GM23248 (cell line): ENCODE results near the gene HS3ST3B1. TPM values are rescaled to one million over a fixed set of nuclear protein-coding genes. Genes with fewer than 3 reads are reported as not detected.
A peak's percentile ranks its signal among the peaks of the same experiment; 100 is the strongest.

ENCODE experiments used
- DNase-seq: peaks from one replicate; pipeline ENCODE4 v3.0.0-alpha.2; 2015
- H2AFZ ChIP-seq: fragments of 200-600 bp; sonication (generic); 2 replicates; pipeline ENCODE4 v1.6.1; 2016; ENCODE audit warnings: antibody characterized with exemption
- H3F3A ChIP-seq: fragments of 200-600 bp; sonication (generic); 2 replicates; pipeline ENCODE4 v1.6.1; 2016; ENCODE audit warnings: mild to moderate bottlenecking, antibody characterized with exemption, mixed run types; ENCODE audit not compliant: insufficient read depth
- H3K27ac ChIP-seq: fragments of 200-600 bp; sonication (generic); 2 replicates; pipeline ENCODE4 v1.5.1; 2016; ENCODE audit warnings: mild to moderate bottlenecking
- H3K27me3 ChIP-seq: fragments of 200-600 bp; sonication (generic); replicated peaks from 2 replicates; pipeline ENCODE4 v1.6.1; 2016; ENCODE audit warnings: mild to moderate bottlenecking; ENCODE audit not compliant: insufficient read depth
- H3K36me3 ChIP-seq: fragments of 200-600 bp; sonication (generic); 2 replicates; pipeline ENCODE4 v1.6.1; 2016; ENCODE audit warnings: low read depth, mild to moderate bottlenecking
- H3K4me1 ChIP-seq: fragments of 200-600 bp; sonication (generic); 2 replicates; pipeline ENCODE4 v1.6.1; 2016; ENCODE audit warnings: mild to moderate bottlenecking; ENCODE audit not compliant: insufficient read depth
- H3K4me2 ChIP-seq: fragments of 200-600 bp; sonication (generic); one replicate; pipeline ENCODE4 v1.6.1; 2016; ENCODE audit warnings: mild to moderate bottlenecking; ENCODE audit not compliant: unreplicated experiment
- H3K4me3 ChIP-seq: fragments of 200-600 bp; sonication (generic); 2 replicates; pipeline ENCODE4 v1.5.1; 2016; ENCODE audit warnings: mild to moderate bottlenecking
- H3K79me2 ChIP-seq: fragments of 200-600 bp; sonication (generic); 2 replicates; pipeline ENCODE4 v1.6.1; 2016; ENCODE audit warnings: mild to moderate bottlenecking; ENCODE audit not compliant: insufficient read depth
- H3K9ac ChIP-seq: fragments of 200-600 bp; sonication (generic); 2 replicates; pipeline ENCODE4 v1.6.1; 2016; ENCODE audit warnings: mild to moderate bottlenecking
- H3K9me2 ChIP-seq: fragments of 200-600 bp; sonication (generic); 2 replicates; pipeline ENCODE4 v1.6.1; 2016; ENCODE audit warnings: mixed run types, mild to moderate bottlenecking, moderate library complexity; ENCODE audit not compliant: insufficient read depth
- H3K9me3 ChIP-seq: fragments of 200-600 bp; sonication (generic); one replicate; pipeline ENCODE4 v1.6.1; 2017; ENCODE audit warnings: low read depth
- H4K20me1 ChIP-seq: fragments of 200-600 bp; sonication (generic); 2 replicates; pipeline ENCODE4 v1.6.0; 2016; ENCODE audit not compliant: insufficient read depth
- EZH2 ChIP-seq: fragments of 200-600 bp; sonication (generic); IDR thresholded peaks from 2 replicates; pipeline ENCODE4 v1.6.1; 2018; ENCODE audit warnings: antibody characterized with exemption, mild to moderate bottlenecking; ENCODE audit not compliant: insufficient read depth, poor library complexity, severe bottlenecking
- EZH2phosphoT487 ChIP-seq: fragments of 200-600 bp; sonication (generic); IDR thresholded peaks from 2 replicates; pipeline ENCODE4 v1.6.1; 2018; ENCODE audit warnings: antibody characterized with exemption, moderate library complexity, mild to moderate bottlenecking, low read depth; ENCODE audit not compliant: insufficient read depth
- WGBS, 2 experiments: methylation state at CpG; one replicate each; pipeline ENCODE4 v1.1.6; 2015 to 2017; ENCODE audit warnings: low lambda C conversion rate in 2 of 2, low coverage in 1 of 2; ENCODE audit errors: missing lambda C conversion rate in 2 of 2; 5-methylcytosine and 5-hydroxymethylcytosine counted together
- in situ Hi-C: fragments of 300-500 bp; cut with MboI; formaldehyde crosslinking; loops from 2 replicates; pipeline ENCODE4 v1.15.0; 2020
- polyA plus RNA-seq: library from polyadenylated mRNA; unstranded; fragments of >200 nt; fragmentation: Nextera tagmentation; extraction: Ambion mirVana; gene quantifications from 2 replicates; pipeline ENCODE4 v1.2.1, GENCODE V29; 2016
- total RNA-seq: library from RNA; depleted of rRNA; stranded (reverse); fragments of >200 nt; shearing (Covaris generic); gene quantifications from 2 replicates; pipeline ENCODE4 v1.2.3, GENCODE V29; 2014

The HS3ST3B1 gene
- total and polyA plus RNA-seq, 2 experiments from 2014 or later, result 37.6 to 41.9 TPM

GRCh38 chr17:14289162-14289561 is 11.7 kb upstream of the HS3ST3B1 start:
- H3K9me2 ChIP-seq, result no peaks in the 10 kb centered on the region
- no peaks in the 10 kb centered on the region for H3F3A ChIP-seq
- H3K79me2 ChIP-seq, result no peaks in the 10 kb centered on the region
- in situ Hi-C loops, result no loop called here
- H3K27me3 ChIP-seq, result 0 out of 2 replicates have a peak, but pooled peaks cover 5% of the 10 kb centered on the region
- no peak overlapping the region for H2AFZ ChIP-seq
- DNase-seq, result no peak
- H3K9ac ChIP-seq, result no peak overlapping the region
- no peak overlapping the region for H3K4me2 ChIP-seq
- no peaks in the 10 kb centered on the region for H3K36me3 ChIP-seq
- H3K4me3 ChIP-seq, result no peak overlapping the region
- 71 to 77% methylated on average over 2 of the region's 2 CpGs for WGBS, 2 experiments
- H4K20me1 ChIP-seq, result no peaks in the 10 kb centered on the region
- H3K27ac ChIP-seq, result no peak overlapping the region
- TF ChIP-seq EZH2, result no peak
- no peak for TF ChIP-seq EZH2phosphoT487
- H3K9me3 ChIP-seq, result no peaks in the 10 kb centered on the region
- H3K4me1 ChIP-seq, result no peaks in the 10 kb centered on the region

DNA sequence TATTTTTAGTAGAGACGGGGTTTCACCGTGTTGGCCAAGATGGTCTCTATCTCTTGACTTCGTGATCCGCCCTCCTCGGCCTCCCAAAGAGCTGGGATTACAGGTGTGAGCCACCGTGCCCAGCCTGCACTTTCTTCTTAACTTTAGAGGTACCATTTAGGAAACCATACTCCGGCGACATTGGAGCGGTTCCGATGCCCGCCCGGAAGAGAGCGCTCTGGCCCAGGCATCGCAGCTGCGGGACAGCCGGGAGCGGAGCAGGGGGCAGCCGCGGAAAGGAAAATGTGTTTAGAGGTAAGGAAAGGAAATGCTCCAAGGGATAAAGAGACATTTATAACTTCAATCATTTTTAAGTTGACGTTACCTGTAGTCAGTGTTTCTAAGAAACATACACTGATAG is 6.0 kb upstream of the HS3ST3B1 start:
- no peak overlapping the region for H2AFZ ChIP-seq
- peaks cover 10% of the 10 kb centered on the region for H3F3A ChIP-seq
- no peak for DNase-seq
- no peaks in the 10 kb centered on the region for H4K20me1 ChIP-seq
- 30 to 34% methylated on average over 20 of the region's 20 CpGs for WGBS, 2 experiments
- in situ Hi-C loops, result loop anchor here (10.0 kb wide), 2 partner anchors 700 to 960 kb away; no protein-coding TSS in a partner anchor
- no peaks in the 10 kb centered on the region for H3K9me3 ChIP-seq
- H3K4me2 ChIP-seq, result no peak overlapping the region
- no peaks in the 10 kb centered on the region for H3K36me3 ChIP-seq
- no peak overlapping the region for H3K27ac ChIP-seq
- H3K9ac ChIP-seq, result no peak overlapping the region
- no peak for TF ChIP-seq EZH2phosphoT487
- TF ChIP-seq EZH2, result no peak
- no peaks in the 10 kb centered on the region for H3K27me3 ChIP-seq
- H3K4me1 ChIP-seq, result peaks cover 19% of the 10 kb centered on the region
- no peaks in the 10 kb centered on the region for H3K9me2 ChIP-seq
- H3K79me2 ChIP-seq, result no peaks in the 10 kb centered on the region
- H3K4me3 ChIP-seq, result no peak overlapping the region

DNA sequence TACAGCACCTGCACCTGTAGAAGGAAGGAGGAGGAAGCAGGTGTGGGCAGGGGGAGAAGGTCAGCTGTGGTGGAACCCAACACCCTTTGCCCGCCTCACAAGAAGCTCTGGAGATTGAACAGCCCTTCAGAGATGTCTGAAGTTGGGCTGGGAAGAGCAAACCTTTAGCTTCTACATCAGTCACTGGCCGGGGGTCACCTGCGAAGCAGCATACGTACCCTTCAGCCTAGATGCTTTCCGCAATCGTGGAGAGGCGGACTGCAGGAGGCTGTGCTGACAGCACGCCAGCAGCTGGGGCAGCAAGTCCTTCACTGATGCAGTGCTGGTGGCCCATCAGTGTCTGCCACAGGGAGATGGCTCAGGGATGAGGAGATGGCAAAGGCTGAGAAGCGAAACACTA is 5.2 kb upstream of the HS3ST3B1 start:
- Histone ChIP-seq H4K20me1 (no peaks in the 10 kb centered on the region), H3K27me3 (no peaks in the 10 kb centered on the region), H3K4me2 (no peak overlapping the region), H3K9ac (no peak overlapping the region), H3F3A (peaks cover 13% of the 10 kb centered on the region), H3K9me3 (no peaks in the 10 kb centered on the region), H3K36me3 (no peaks in the 10 kb centered on the region), H3K4me3 (no peak overlapping the region), H3K4me1 (peaks cover 19% of the 10 kb centered on the region), H3K9me2 (no peaks in the 10 kb centered on the region), H3K79me2 (no peaks in the 10 kb centered on the region), H2AFZ (no peak overlapping the region), H3K27ac (no peak overlapping the region)
- no peak for DNase-seq
- in situ Hi-C loops, result loop anchor here (10.0 kb wide), 2 partner anchors 701 to 961 kb away; no protein-coding TSS in a partner anchor
- TF ChIP-seq EZH2phosphoT487 (no peak), EZH2 (no peak)
- 88 to 91% methylated on average over 9 of the region's 9 CpGs for WGBS, 2 experiments

DNA sequence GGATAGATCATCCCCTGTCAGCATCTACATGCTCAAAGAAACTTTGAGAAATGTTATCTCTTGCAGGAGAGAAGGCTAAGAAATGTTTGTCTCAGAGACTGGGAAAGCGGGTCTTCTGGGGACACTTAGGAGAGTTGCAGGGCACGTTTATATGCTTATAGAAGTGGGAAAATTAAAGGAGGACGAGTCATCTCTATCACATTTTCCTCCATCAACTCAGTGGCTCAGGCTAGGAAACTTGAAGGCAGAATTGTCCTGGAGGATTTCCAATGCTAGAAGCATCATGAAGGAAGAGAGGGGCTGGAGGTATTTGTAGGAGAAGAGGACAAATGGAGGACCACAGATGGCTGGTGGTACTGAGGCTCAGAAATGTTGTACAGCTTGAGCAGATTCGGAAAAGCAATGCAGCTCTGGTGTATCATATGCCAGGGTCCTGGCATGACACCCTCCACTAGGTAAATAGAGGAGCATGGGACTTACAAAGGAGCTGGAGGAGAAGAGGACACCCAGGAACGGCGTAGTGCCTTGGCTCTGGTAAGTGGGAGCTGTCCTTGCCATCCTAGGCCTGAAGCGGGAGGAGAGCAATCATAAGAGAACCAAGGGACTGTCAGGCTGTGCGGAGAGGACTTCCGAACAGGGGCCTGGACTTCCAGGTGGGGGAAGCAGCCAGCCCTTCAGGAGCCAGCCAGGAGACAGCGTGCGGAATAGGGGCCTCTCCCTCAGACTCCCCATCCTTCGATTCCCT is 4.5 kb upstream of the HS3ST3B1 start:
- WGBS, 2 experiments, result 55 to 63% methylated on average over 12 of the region's 12 CpGs
- DNase-seq, result peak; percentile 39
- Histone ChIP-seq H3K27ac (no peak overlapping the region), H3K4me3 (peak overlapping the region; percentile 74), H3K9ac (peak overlapping the region; percentile 80; the same call in 1 of the 2 replicates), H3K27me3 (no peaks in the 10 kb centered on the region), H4K20me1 (no peaks in the 10 kb centered on the region), H3K4me2 (peak overlapping the region; percentile 96), H3K4me1 (peaks cover 19% of the 10 kb centered on the region), H2AFZ (peak overlapping the region; percentile 82), H3F3A (peaks cover 13% of the 10 kb centered on the region), H3K79me2 (peaks cover 4% of the 10 kb centered on the region), H3K9me3 (no peaks in the 10 kb centered on the region), H3K9me2 (no peaks in the 10 kb centered on the region), H3K36me3 (no peaks in the 10 kb centered on the region)
- in situ Hi-C loops, result loop anchor here (10.0 kb wide), 2 partner anchors 702 to 962 kb away; no protein-coding TSS in a partner anchor
- TF ChIP-seq EZH2 (no peak), EZH2phosphoT487 (no peak)
